ENCODE results near the gene ST8SIA4.

GRCh38 chr5:100794844-100795243 is 108.2 kb downstream of the ST8SIA4 start:
- TF ChIP-seq YY1 (IDR thresholded peaks at IDR 0.05; ENCODE audit: insufficient read depth, insufficient read length) (no peak), SUZ12 (IDR thresholded peaks at IDR 0.05; ENCODE audit: extremely low read depth, insufficient read depth, insufficient read length) (no peak)

All from NT2/D1 (cell line).